Skeletal muscle tissue (tissue), 4 donors: Measurements from ENCODE around the gene MYL12A. TPM values are rescaled to one million over a fixed set of nuclear protein-coding genes. Genes with fewer than 3 reads are reported as not detected.

Source experiments
- H3K27ac ChIP-seq: one replicate; pipeline ENCODE4 v1.7.0; 2013; ENCODE audit warnings: mild to moderate bottlenecking, low read depth, low read length, inconsistent platforms
- H3K27me3 ChIP-seq, 3 donors: one replicate each; pipeline ENCODE4 v1.7.0; 2013; ENCODE audit warnings: low read length in 3 of 3; ENCODE audit not compliant: control insufficient read depth in 3 of 3, insufficient read depth in 3 of 3
- H3K36me3 ChIP-seq, 3 donors: one replicate each; pipeline ENCODE4 v1.7.0; 2013; ENCODE audit warnings: low read length in 3 of 3; ENCODE audit not compliant: control insufficient read depth in 3 of 3, insufficient read depth in 3 of 3
- H3K4me1 ChIP-seq, 3 donors: one replicate each; pipeline ENCODE4 v1.7.0; 2013; ENCODE audit warnings: low read length in 3 of 3, mild to moderate bottlenecking in 3 of 3; ENCODE audit not compliant: control insufficient read depth in 3 of 3, insufficient read depth in 3 of 3
- H3K4me3 ChIP-seq, 3 donors: one replicate each; pipeline ENCODE4 v1.7.0; 2013; ENCODE audit warnings: low read length in 3 of 3
- H3K9ac ChIP-seq, 3 donors: one replicate each; pipeline ENCODE4 v1.7.0; 2013; ENCODE audit warnings: low read length in 3 of 3, mild to moderate bottlenecking in 3 of 3, moderate library complexity in 2 of 3, low read depth in 1 of 3
- H3K9me3 ChIP-seq, 3 donors: one replicate each; pipeline ENCODE4 v1.7.0; 2013; ENCODE audit warnings: low read length in 3 of 3; ENCODE audit not compliant: control insufficient read depth in 3 of 3
- total RNA-seq: library from RNA; depleted of rRNA; stranded (reverse); fragments of >200 nt; gene quantifications from one replicate; pipeline ENCODE4 v1.2.3, GENCODE V29; 2014
- donor health status: Osteomylitis.

The MYL12A gene
- total RNA-seq, 1 donor from 2014 or later, result 694 TPM

- Histone ChIP-seq H3K9me3 (no peaks in the 10 kb centered on the region), H3K9ac (peak overlapping the region; percentile 68 to 74 (median 73)), H3K4me1 (peaks cover 6 to 56% (median 27%) of the 10 kb centered on the region in 3 donors), H3K27me3 (no peaks in the 10 kb centered on the region), H3K4me3 (peak overlapping the region; percentile 57 to 70 (median 66)), H3K36me3 (peaks cover 27 to 36% (median 27%) of the 10 kb centered on the region in 3 donors), H3K27ac (peak overlapping the region; percentile 99)
Observed at GRCh38 chr18:3251963-3252277, 4.3 kb downstream of the MYL12A start.

GRCh38 chr18:3252843-3253242 is 5.2 kb downstream of the MYL12A start:
- peak overlapping the region; percentile 68 to 74 (median 73) for H3K9ac ChIP-seq
- peaks cover 34 to 45% (median 37%) of the 10 kb centered on the region in 3 donors for H3K36me3 ChIP-seq
- H3K4me1 ChIP-seq, result peaks cover 15 to 65% (median 36%) of the 10 kb centered on the region in 3 donors
- peak overlapping the region; percentile 57 to 70 (median 66) for H3K4me3 ChIP-seq
- H3K27me3 ChIP-seq, result no peaks in the 10 kb centered on the region
- H3K27ac ChIP-seq, result peak overlapping the region; percentile 99
- no peaks in the 10 kb centered on the region for H3K9me3 ChIP-seq

GRCh38 chr18:3254725-3255124 is 7.1 kb downstream of the MYL12A start:
- H3K4me3 ChIP-seq, result peak overlapping the region; percentile 57 to 70 (median 66)
- peak overlapping the region; percentile 99 for H3K27ac ChIP-seq
- peak overlapping the region in 2 of 3 donors; percentile 68 to 74 for H3K9ac ChIP-seq
- no peaks in the 10 kb centered on the region for H3K27me3 ChIP-seq
- H3K36me3 ChIP-seq, result peaks cover 39 to 62% (median 45%) of the 10 kb centered on the region in 3 donors
- H3K9me3 ChIP-seq, result no peaks in the 10 kb centered on the region
- peaks cover 17 to 70% (median 39%) of the 10 kb centered on the region in 3 donors for H3K4me1 ChIP-seq

GRCh38 chr18:3255611-3256165 is 8.1 kb downstream of the MYL12A start:
- no peaks in the 10 kb centered on the region for H3K9me3 ChIP-seq
- H3K36me3 ChIP-seq, result peaks cover 39 to 62% (median 45%) of the 10 kb centered on the region in 3 donors
- H3K9ac ChIP-seq, result peak overlapping the region in 2 of 3 donors; percentile 57 to 68
- H3K27ac ChIP-seq, result peak overlapping the region; percentile 99
- H3K27me3 ChIP-seq, result no peaks in the 10 kb centered on the region
- peak overlapping the region; percentile 11 to 70 (median 66) for H3K4me3 ChIP-seq
- peaks cover 16 to 69% (median 40%) of the 10 kb centered on the region in 3 donors for H3K4me1 ChIP-seq

GRCh38 chr18:3256693-3257626 is 9.4 kb downstream of the MYL12A start:
- Histone ChIP-seq H3K27ac (peak overlapping the region; percentile 99), H3K9me3 (no peaks in the 10 kb centered on the region), H3K4me3 (peak overlapping the region in 1 of 3 donors; percentile 32), H3K36me3 (peaks cover 39 to 62% (median 45%) of the 10 kb centered on the region in 3 donors), H3K9ac (peak overlapping the region; percentile 34 to 68 (median 57)), H3K4me1 (peaks cover 18 to 63% (median 42%) of the 10 kb centered on the region in 3 donors), H3K27me3 (no peaks in the 10 kb centered on the region)

GRCh38 chr18:3257627-3258120 is 10.1 kb downstream of the MYL12A start:
- Histone ChIP-seq H3K27ac (peak overlapping the region; percentile 99), H3K27me3 (no peaks in the 10 kb centered on the region), H3K4me1 (peaks cover 18 to 59% (median 42%) of the 10 kb centered on the region in 3 donors), H3K36me3 (peaks cover 39 to 61% (median 45%) of the 10 kb centered on the region in 3 donors), H3K4me3 (peak overlapping the region in 1 of 3 donors; percentile 32), H3K9ac (peak overlapping the region; percentile 15 to 68 (median 57)), H3K9me3 (no peaks in the 10 kb centered on the region)

- Histone ChIP-seq H3K9me3 (no peaks in the 10 kb centered on the region), H3K27ac (peak overlapping the region; percentile 99), H3K4me3 (peak overlapping the region; percentile 76 to 96 (median 84)), H3K4me1 (peaks cover 38 to 68% (median 55%) of the 10 kb centered on the region in 3 donors), H3K27me3 (no peaks in the 10 kb centered on the region), H3K36me3 (peaks cover 12 to 29% (median 22%) of the 10 kb centered on the region in 3 donors), H3K9ac (peak overlapping the region; percentile 82 to 96 (median 94))
Observed at GRCh38 chr18:3260995-3261372, 13.4 kb downstream of the MYL12A start.

GRCh38 chr18:3261373-3262233 is 14.0 kb downstream of the MYL12A start, which contains the start of gene MYL12B:
TSS of gene MYL12B (plus strand) at chr18:3262133. CDS start at chr18:3272899, 10,766 bp downstream.
- Histone ChIP-seq H3K9ac (peak within 1 kb of the TSS; percentile 82 to 96 (median 94)), H3K36me3 (peaks cover 12 to 29% (median 22%) of the 10 kb centered on the region in 3 donors), H3K4me1 (peaks cover 44 to 70% (median 59%) of the 10 kb centered on the region in 3 donors), H3K27ac (peak within 1 kb of the TSS; percentile 99), H3K9me3 (no peaks in the 10 kb centered on the region), H3K4me3 (peak within 1 kb of the TSS; percentile 76 to 96 (median 84)), H3K27me3 (no peaks in the 10 kb centered on the region)
